Mesodermal cell (in vitro differentiated cells): ENCODE data around the gene CSF3. TPM values are rescaled to one million over a fixed set of nuclear protein-coding genes. Genes with fewer than 3 reads are reported as not detected.

Experiments
- H3K27ac ChIP-seq: 2 replicates; pipeline ENCODE4 v1.7.0; 2013; ENCODE audit warnings: mild to moderate bottlenecking, low read depth, low read length, moderate library complexity; ENCODE audit not compliant: severe bottlenecking
- H3K36me3 ChIP-seq: 2 replicates; pipeline ENCODE4 v1.7.1; 2013; ENCODE audit warnings: mild to moderate bottlenecking, low read length, moderate library complexity; ENCODE audit not compliant: control insufficient read depth, insufficient read depth
- H3K4me1 ChIP-seq: one replicate; pipeline ENCODE4 v1.7.1; 2013; ENCODE audit warnings: mild to moderate bottlenecking, low read length; ENCODE audit not compliant: insufficient read depth, control insufficient read depth, poor library complexity, severe bottlenecking
- H3K4me3 ChIP-seq: 2 replicates; pipeline ENCODE4 v1.7.0; 2013; ENCODE audit warnings: low read length, control low read depth, mild to moderate bottlenecking; ENCODE audit not compliant: insufficient read depth, poor library complexity, severe bottlenecking; ENCODE audit errors: extremely low read depth
- H3K9me3 ChIP-seq: 2 replicates; pipeline ENCODE4 v1.7.1; 2013; ENCODE audit warnings: mild to moderate bottlenecking, low read length, moderate library complexity; ENCODE audit not compliant: control insufficient read depth
- WGBS, 2 experiments: methylation state at CpG; one replicate each; pipeline ENCODE4 v1.1.5; 2013; ENCODE audit warnings: missing lambda C conversion rate in 2 of 2; ENCODE audit not compliant: insufficient coverage in 2 of 2; 5-methylcytosine and 5-hydroxymethylcytosine counted together
- polyA plus RNA-seq, 2 experiments: library from polyadenylated mRNA; stranded (reverse); fragments of 50-300 nt; gene quantifications; one replicate each; pipeline ENCODE4 v1.2.3, GENCODE V29; 2013

CSF3 gene, protein sequence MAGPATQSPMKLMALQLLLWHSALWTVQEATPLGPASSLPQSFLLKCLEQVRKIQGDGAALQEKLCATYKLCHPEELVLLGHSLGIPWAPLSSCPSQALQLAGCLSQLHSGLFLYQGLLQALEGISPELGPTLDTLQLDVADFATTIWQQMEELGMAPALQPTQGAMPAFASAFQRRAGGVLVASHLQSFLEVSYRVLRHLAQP
- not detected for polyA plus RNA-seq (2013, experiment 1 of 2)
- not detected for polyA plus RNA-seq (2013, experiment 2 of 2)

DNA sequence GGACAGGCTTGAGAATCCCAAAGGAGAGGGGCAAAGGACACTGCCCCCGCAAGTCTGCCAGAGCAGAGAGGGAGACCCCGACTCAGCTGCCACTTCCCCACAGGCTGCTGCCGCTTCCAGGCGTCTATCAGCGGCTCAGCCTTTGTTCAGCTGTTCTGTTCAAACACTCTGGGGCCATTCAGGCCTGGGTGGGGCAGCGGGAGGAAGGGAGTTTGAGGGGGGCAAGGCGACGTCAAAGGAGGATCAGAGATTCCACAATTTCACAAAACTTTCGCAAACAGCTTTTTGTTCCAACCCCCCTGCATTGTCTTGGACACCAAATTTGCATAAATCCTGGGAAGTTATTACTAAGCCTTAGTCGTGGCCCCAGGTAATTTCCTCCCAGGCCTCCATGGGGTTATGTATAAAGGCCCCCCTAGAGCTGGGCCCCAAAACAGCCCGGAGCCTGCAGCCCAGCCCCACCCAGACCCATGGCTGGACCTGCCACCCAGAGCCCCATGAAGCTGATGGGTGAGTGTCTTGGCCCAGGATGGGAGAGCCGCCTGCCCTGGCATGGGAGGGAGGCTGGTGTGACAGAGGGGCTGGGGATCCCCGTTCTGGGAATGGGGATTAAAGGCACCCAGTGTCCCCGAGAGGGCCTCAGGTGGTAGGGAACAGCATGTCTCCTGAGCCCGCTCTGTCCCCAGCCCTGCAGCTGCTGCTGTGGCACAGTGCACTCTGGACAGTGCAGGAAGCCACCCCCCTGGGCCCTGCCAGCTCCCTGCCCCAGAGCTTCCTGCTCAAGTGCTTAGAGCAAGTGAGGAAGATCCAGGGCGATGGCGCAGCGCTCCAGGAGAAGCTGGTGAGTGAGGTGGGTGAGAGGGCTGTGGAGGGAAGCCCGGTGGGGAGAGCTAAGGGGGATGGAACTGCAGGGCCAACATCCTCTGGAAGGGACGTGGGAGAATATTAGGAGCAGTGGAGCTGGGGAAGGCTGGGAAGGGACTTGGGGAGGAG lies at the start of gene CSF3:
CSF3 (plus strand) TSS at position 436 of the 993 bp plus-strand sequence; CDS start at position 471, 35 bp downstream.
- Histone ChIP-seq H3K4me3 (no peak within 1 kb of the TSS), H3K27ac (no peak within 1 kb of the TSS), H3K4me1 (peaks cover 25% of the 10 kb centered on the region), H3K9me3 (no peaks in the 10 kb centered on the region), H3K36me3 (peaks cover 6% of the 10 kb centered on the region)
- 66 to 75% methylated on average over 16 to 17 of the region's 20 CpGs for WGBS, 2 experiments

DNA sequence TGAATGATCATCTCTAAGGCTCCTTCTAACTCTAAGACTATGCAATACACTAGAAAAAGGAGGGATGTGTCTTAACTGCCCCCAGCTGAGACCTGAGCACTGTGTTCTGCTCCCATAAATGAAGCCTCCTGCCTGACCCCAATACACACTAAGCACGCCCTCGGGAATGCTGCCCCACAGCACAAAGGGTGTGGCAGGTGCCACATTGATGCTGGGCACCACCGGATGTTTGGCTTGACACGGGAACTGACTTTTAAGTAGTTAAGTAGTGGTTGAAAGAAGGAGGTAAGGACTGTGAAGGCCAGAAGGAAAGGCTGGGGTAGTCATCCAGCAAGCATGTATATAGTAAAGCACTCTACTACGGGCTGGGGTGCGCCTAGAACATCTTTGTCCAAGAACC lies 48.5 kb upstream of the CSF3 start:
- WGBS, 2 experiments = 89 to 92% methylated on average over 3 to 6 of the region's 6 CpGs
- Histone ChIP-seq H3K4me3 (no peak overlapping the region), H3K4me1 (no peaks in the 10 kb centered on the region)

DNA sequence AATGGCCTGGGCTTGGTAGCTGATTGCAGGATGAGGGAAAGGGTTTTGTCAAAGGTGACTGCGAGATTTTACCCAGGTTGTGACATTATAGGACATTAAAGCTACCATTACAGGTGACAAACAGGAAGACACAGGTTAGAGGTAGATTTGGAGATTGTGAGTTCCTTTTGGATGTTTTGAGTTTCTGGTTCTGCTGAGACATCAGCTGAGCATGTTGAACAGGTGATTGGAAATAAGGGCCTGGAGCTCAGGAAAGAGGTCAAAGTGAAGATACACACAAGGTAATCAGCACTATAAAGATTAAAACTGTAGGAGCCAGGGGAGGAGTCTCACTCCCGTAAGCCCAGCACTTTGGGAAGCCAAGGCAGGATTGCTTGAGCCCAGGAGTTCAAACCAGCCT lies 46.5 kb upstream of the CSF3 start:
- Histone ChIP-seq H3K4me3 (no peak overlapping the region), H3K36me3 (no peaks in the 10 kb centered on the region), H3K9me3 (no peaks in the 10 kb centered on the region), H3K27ac (no peak overlapping the region), H3K4me1 (peaks cover 7% of the 10 kb centered on the region)
- WGBS, 2 experiments = 100% methylated on average over 1 of the region's 2 CpGs; no CpG with 5 or more reads in 1 of the 2 experiments

More for the DNA sequence above, 48.5 kb upstream of the CSF3 start:
- H3K27ac ChIP-seq = no peak overlapping the region
- H3K9me3 ChIP-seq = no peaks in the 10 kb centered on the region
- no peaks in the 10 kb centered on the region for H3K36me3 ChIP-seq

DNA sequence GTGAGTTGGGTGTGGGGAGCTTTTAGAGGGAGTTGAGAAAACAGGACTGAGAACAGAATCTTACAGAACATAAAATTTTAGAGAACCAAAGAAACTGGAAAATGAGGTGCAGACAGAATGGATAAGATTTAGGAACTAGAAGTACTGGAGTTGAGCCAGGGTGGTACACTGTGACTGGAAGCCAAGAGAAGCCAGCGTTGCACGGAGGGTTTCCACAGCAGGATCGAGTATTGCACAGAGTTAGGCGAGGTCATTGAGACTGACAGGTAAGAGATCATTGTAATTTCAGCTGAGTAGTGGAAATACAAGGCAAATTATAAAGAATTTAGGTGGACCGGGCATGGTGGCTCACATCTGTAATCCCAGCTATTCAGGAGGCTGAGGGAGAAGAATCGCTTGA lies 45.9 kb upstream of the CSF3 start:
- 90 to 91% methylated on average over 6 of the region's 6 CpGs for WGBS, 2 experiments
- H3K36me3 ChIP-seq = no peaks in the 10 kb centered on the region
- H3K27ac ChIP-seq = no peak overlapping the region
- no peaks in the 10 kb centered on the region for H3K9me3 ChIP-seq
- H3K4me1 ChIP-seq = peaks cover 10% of the 10 kb centered on the region
- H3K4me3 ChIP-seq = no peak overlapping the region

DNA sequence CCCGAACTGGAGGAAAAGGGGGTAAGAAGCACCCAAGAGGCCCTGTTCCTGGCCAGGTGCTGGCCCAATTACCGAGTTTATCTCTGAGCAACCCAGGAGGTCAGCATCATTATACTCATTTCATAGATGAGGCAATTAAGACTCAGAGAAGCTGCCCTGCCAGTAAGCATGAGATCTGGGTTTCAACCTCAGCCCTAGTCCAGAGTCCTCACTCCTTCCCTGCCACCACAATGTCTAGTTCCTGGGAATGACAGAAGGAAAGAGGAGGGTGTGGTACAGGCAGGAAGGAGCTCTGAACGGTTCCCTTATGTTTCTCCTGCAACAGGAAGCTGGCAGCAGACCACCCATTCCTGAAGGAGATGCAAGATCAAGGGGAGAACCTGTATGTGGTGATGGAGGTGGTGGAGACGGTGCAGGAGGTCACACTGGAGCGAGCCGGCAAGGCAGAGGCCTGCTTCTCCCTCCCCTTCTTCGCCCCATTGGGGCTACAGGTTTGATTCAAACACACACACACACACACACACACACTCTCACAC lies 45.0 kb upstream of the CSF3 start:
- Histone ChIP-seq H3K36me3 (no peaks in the 10 kb centered on the region), H3K27ac (no peak overlapping the region), H3K4me1 (peaks cover 10% of the 10 kb centered on the region), H3K4me3 (no peak overlapping the region), H3K9me3 (no peaks in the 10 kb centered on the region)
- WGBS, 2 experiments = 80 to 91% methylated on average over 2 to 5 of the region's 7 CpGs

DNA sequence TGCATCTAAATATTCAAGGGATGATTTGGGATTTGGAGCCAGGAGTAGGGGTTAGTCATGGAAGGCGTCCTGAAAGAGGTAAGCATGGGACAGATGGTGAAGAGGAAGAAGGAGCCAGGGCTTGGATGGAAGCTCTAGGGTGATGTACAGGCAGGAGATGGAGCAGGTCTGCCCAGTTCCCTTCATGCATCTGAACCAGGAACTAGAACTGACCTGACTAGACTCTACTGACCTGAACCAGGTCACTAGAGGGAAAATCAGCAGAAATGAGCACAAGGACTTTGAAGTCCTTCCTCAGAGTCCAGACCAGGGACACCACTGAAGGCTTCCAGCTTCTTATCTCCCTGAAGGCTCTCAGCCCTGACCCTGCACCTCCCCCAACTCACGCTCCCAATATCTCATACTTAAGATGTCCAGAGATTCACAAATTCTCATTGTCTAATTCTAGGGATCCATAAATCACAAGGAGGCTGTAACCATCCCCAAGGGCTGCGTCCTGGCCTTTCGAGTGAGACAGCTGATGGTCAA lies 44.1 kb upstream of the CSF3 start:
- H3K27ac ChIP-seq = no peak overlapping the region
- 93 to 100% methylated on average over 3 to 4 of the region's 4 CpGs for WGBS, 2 experiments
- no peaks in the 10 kb centered on the region for H3K9me3 ChIP-seq
- peaks cover 10% of the 10 kb centered on the region for H3K4me1 ChIP-seq
- H3K4me3 ChIP-seq = no peak overlapping the region
- H3K36me3 ChIP-seq = no peaks in the 10 kb centered on the region

DNA sequence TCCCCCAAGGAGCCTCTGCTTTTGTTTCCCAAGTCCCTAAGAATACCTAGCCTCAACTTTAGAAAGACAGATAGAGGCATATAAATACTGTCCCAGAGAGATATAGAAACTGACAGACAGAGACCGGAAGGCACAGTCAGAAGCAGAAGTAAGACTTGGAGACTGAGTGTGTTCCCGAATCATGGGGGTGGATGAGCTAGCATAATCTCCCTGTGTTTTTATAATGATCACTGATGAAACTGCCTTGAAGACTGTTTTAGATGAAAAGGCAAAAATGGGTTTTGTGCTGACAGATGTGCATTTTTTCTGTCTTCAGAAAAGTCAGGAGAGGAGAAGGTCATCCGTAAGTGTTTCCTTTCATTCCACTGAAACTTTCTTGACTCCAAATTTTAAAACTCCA lies 43.0 kb upstream of the CSF3 start:
- peaks cover 10% of the 10 kb centered on the region for H3K4me1 ChIP-seq
- H3K27ac ChIP-seq = no peak overlapping the region
- WGBS, 2 experiments = 62 to 74% methylated on average over 2 to 3 of the region's 3 CpGs
- no peak overlapping the region for H3K4me3 ChIP-seq
- H3K36me3 ChIP-seq = no peaks in the 10 kb centered on the region
- no peaks in the 10 kb centered on the region for H3K9me3 ChIP-seq

DNA sequence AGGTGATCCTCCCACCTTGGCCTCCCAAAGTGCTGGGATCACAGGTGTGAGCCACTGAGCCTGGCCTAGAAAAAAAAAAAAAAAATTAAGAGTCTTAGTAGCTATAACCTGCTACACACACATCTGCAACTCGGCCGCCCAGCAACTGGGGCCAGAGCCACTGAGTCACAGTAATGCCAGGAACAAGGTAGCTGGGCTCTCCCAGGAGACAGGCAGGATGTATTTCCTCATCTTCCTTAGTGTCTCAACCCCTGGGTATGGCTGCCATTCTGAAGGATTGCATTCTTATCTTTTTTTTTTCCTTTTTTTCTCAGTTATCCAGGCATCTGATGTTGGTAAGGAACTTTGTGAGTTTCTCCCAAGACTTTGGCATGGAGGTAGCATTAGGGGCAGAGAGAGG lies 41.7 kb upstream of the CSF3 start:
- no peak overlapping the region for H3K4me3 ChIP-seq
- no peaks in the 10 kb centered on the region for H3K36me3 ChIP-seq
- no peak overlapping the region for H3K27ac ChIP-seq
- H3K9me3 ChIP-seq = no peaks in the 10 kb centered on the region
- WGBS, 2 experiments = 94 to 96% methylated on average over 2 of the region's 2 CpGs
- H3K4me1 ChIP-seq = peaks cover 10% of the 10 kb centered on the region

DNA sequence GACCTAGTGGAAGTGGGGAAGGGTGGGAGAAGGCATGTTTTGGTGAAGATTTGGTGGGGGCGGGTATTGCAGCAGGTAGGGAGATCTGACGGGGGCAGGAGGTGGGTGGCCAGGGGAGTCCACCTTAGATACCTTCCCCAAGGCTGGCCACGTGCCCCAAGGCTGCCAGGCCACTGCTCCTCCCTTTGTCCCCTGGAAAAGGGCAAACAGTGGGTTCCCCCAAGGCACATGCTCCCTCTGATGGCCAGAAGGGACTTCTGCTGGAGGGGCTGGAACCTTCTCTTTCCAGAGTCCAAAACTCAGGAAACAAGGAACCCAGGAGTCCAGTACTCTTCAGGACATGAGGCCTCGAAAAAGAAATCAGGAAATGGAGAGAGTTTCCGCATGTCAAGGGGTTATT lies 40.8 kb upstream of the CSF3 start:
- 80 to 95% methylated on average over 1 to 3 of the region's 5 CpGs for WGBS, 2 experiments
- Histone ChIP-seq H3K9me3 (no peaks in the 10 kb centered on the region), H3K4me1 (peaks cover 18% of the 10 kb centered on the region), H3K4me3 (no peak overlapping the region), H3K36me3 (no peaks in the 10 kb centered on the region), H3K27ac (no peak overlapping the region)

DNA sequence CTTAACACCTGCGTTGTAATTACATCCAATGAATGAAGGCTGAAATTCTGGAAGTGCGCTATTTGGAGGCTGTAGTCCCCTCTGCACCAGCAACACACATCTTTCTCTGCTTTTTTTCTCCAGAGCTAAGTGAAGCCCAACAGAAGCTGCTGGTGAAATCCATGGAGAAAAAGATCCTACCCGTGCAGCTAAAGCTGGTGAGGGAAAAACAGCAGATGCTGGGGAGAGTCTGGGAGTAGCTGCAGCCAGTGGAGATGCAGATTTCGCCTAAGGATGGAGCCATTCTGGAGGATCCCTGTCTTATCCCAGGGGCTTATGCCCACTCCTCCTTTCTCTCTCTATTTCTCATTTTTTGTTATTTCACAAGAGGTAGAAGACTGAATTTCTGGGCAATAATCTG lies 39.4 kb upstream of the CSF3 start:
- no peak overlapping the region for H3K27ac ChIP-seq
- H3K4me3 ChIP-seq = no peak overlapping the region
- no peaks in the 10 kb centered on the region for H3K9me3 ChIP-seq
- H3K4me1 ChIP-seq = peaks cover 21% of the 10 kb centered on the region
- 73 to 83% methylated on average over 3 of the region's 4 CpGs for WGBS, 2 experiments
- no peaks in the 10 kb centered on the region for H3K36me3 ChIP-seq
